Measurements from ENCODE around the gene CARD10.

GRCh38 chr22:37529652-37530345 lies 10.6 kb upstream of the CARD10 start:
- TF ChIP-seq EZH2 (IDR thresholded peaks at IDR 0.05; ENCODE audit: borderline replicate concordance, low read depth, low read length, poor library complexity, severe bottlenecking) = no peak
- TF ChIP-seq CTCF (conservative IDR thresholded peaks at IDR 0.05; ENCODE audit: low read depth, low read length) = no peak

Data from A673 (cell line).